Measurements from ENCODE around the gene SPTBN1.

Gene SPTBN1

GRCh38 chr2:54420524-54421172, 35.5 kb upstream of the SPTBN1 start:
- no peaks in the 10 kb centered on the region for H3K27me3 ChIP-seq (ENCODE audit: control insufficient read depth in 2 of 2, insufficient read depth in 2 of 2, low read length in 2 of 2)
- no peaks in the 10 kb centered on the region for H3K9me3 ChIP-seq (ENCODE audit: control insufficient read depth in 2 of 2, low read length in 2 of 2)
- H3K4me1 ChIP-seq (ENCODE audit: control insufficient read depth in 2 of 2, insufficient read depth in 2 of 2, low read length in 2 of 2): no peaks in the 10 kb centered on the region
- no peak overlapping the region for H3K27ac ChIP-seq (ENCODE audit: low read depth in 2 of 2, low read length in 2 of 2)
- no peaks in the 10 kb centered on the region for H3K36me3 ChIP-seq (ENCODE audit: control insufficient read depth in 2 of 2, insufficient read depth in 2 of 2, low read length in 2 of 2)
- H3K4me3 ChIP-seq (ENCODE audit: low read length in 2 of 2): no peak overlapping the region
- no peak overlapping the region for H3K9ac ChIP-seq (ENCODE audit: low read depth in 1 of 2, low read length in 2 of 2)

- no peaks in the 10 kb centered on the region for H3K9me3 ChIP-seq (ENCODE audit: control insufficient read depth in 2 of 2, low read length in 2 of 2)
- H3K4me1 ChIP-seq (ENCODE audit: control insufficient read depth in 2 of 2, insufficient read depth in 2 of 2, low read length in 2 of 2): no peaks in the 10 kb centered on the region
- no peak overlapping the region for H3K27ac ChIP-seq (ENCODE audit: low read depth in 2 of 2, low read length in 2 of 2)
Observed at GRCh38 chr2:54422072-54422581, 34.0 kb upstream of the SPTBN1 start.

DNA sequence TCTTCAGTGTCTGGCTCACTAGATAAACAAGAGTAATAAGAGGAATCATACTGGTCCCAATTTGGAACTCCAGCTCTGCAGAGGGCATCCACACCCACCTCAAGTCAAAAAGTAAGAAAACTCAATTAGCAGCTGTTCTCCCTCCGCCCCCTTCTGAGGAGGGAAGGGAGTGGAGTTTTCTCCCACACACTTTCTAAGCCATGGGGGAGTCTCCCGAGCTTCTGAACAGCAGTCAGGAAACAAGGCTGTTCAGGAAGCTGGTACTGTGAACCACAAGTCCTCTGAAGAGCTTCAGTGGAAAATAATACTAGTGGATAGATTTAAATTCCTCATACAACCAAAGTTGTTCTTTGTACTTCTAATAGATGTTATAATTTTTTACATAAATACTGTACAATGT, 32.9 kb upstream of the SPTBN1 start:
- H3K4me3 ChIP-seq (ENCODE audit: low read length in 2 of 2): no peak overlapping the region
- H3K9me3 ChIP-seq (ENCODE audit: control insufficient read depth in 2 of 2, low read length in 2 of 2): no peaks in the 10 kb centered on the region
- no peaks in the 10 kb centered on the region for H3K4me1 ChIP-seq (ENCODE audit: control insufficient read depth in 2 of 2, insufficient read depth in 2 of 2, low read length in 2 of 2)
- no peak overlapping the region for H3K27ac ChIP-seq (ENCODE audit: low read depth in 2 of 2, low read length in 2 of 2)
- no peaks in the 10 kb centered on the region for H3K27me3 ChIP-seq (ENCODE audit: control insufficient read depth in 2 of 2, insufficient read depth in 2 of 2, low read length in 2 of 2)
- no peak overlapping the region for H3K9ac ChIP-seq (ENCODE audit: low read depth in 1 of 2, low read length in 2 of 2)
- H3K36me3 ChIP-seq (ENCODE audit: control insufficient read depth in 2 of 2, insufficient read depth in 2 of 2, low read length in 2 of 2): no peaks in the 10 kb centered on the region

More at GRCh38 chr2:54422072-54422581, 34.0 kb upstream of the SPTBN1 start:
- Histone ChIP-seq H3K27me3 (ENCODE audit: control insufficient read depth in 2 of 2, insufficient read depth in 2 of 2, low read length in 2 of 2) (no peaks in the 10 kb centered on the region), H3K36me3 (ENCODE audit: control insufficient read depth in 2 of 2, insufficient read depth in 2 of 2, low read length in 2 of 2) (no peaks in the 10 kb centered on the region), H3K4me3 (ENCODE audit: low read length in 2 of 2) (no peak overlapping the region), H3K9ac (ENCODE audit: low read depth in 1 of 2, low read length in 2 of 2) (no peak overlapping the region)

DNA sequence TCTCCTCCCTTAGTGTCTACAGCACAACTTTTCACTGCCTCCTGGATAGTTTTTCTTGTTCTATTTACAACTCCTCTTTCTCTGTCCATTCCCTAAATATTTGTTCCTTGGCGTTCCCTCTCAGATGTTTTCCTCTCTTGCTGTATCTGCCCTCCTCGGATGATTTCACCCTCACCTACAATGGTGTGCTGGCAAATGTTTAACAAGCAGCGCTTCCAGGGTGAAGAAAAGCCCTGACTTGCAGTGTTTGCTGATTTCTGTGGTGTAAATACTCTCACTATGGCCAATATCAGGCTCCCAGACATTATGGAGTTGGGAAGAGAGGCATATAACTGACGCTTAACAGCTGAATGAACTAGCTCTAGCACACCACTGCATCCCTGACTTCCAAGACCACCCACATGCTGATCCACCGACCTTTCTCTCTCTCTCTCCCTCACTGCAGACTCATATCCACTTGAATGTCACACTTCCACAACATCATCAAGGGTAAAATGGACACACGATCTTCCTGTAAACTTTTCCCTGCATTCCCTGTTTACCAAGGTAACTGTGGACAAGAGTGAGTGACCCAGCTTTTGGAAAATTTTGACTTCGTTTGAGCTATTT, 31.5 kb upstream of the SPTBN1 start:
- no peaks in the 10 kb centered on the region for H3K27me3 ChIP-seq (ENCODE audit: control insufficient read depth in 2 of 2, insufficient read depth in 2 of 2, low read length in 2 of 2)
- H3K27ac ChIP-seq (ENCODE audit: low read depth in 2 of 2, low read length in 2 of 2): no peak overlapping the region
- H3K36me3 ChIP-seq (ENCODE audit: control insufficient read depth in 2 of 2, insufficient read depth in 2 of 2, low read length in 2 of 2): no peaks in the 10 kb centered on the region
- no peak overlapping the region for H3K4me3 ChIP-seq (ENCODE audit: low read length in 2 of 2)
- H3K9ac ChIP-seq (ENCODE audit: low read depth in 1 of 2, low read length in 2 of 2): no peak overlapping the region
- no peaks in the 10 kb centered on the region for H3K4me1 ChIP-seq (ENCODE audit: control insufficient read depth in 2 of 2, insufficient read depth in 2 of 2, low read length in 2 of 2)
- no peaks in the 10 kb centered on the region for H3K9me3 ChIP-seq (ENCODE audit: control insufficient read depth in 2 of 2, low read length in 2 of 2)

GRCh38 chr2:54428108-54428831, 27.9 kb upstream of the SPTBN1 start:
- no peak overlapping the region for H3K27ac ChIP-seq (ENCODE audit: low read depth in 2 of 2, low read length in 2 of 2)

DNA sequence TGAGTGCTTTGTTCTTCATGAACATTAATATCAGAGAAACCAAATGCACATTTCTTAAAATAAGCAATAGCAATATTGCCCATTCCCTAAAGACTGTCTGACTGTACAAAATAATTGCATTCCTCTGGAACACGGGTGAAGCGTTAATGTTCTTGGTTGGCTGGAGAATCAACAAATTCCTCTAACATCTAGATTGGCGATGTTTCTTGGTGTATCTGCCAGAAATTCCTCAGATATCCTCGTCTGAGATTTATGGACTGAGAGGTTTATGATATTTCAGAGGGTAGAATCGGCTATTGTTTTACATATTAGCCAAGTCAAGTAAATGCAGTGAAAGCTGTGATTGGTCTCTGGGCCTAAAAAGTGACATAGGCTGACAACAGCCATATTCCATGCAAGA, 27.1 kb upstream of the SPTBN1 start:
- H3K9ac ChIP-seq (ENCODE audit: low read depth in 1 of 2, low read length in 2 of 2): no peak overlapping the region
- H3K9me3 ChIP-seq (ENCODE audit: control insufficient read depth in 2 of 2, low read length in 2 of 2): no peaks in the 10 kb centered on the region
- no peaks in the 10 kb centered on the region for H3K27me3 ChIP-seq (ENCODE audit: control insufficient read depth in 2 of 2, insufficient read depth in 2 of 2, low read length in 2 of 2)
- no peak overlapping the region for H3K4me3 ChIP-seq (ENCODE audit: low read length in 2 of 2)
- no peaks in the 10 kb centered on the region for H3K36me3 ChIP-seq (ENCODE audit: control insufficient read depth in 2 of 2, insufficient read depth in 2 of 2, low read length in 2 of 2)
- no peak overlapping the region for H3K27ac ChIP-seq (ENCODE audit: low read depth in 2 of 2, low read length in 2 of 2)
- H3K4me1 ChIP-seq (ENCODE audit: control insufficient read depth in 2 of 2, insufficient read depth in 2 of 2, low read length in 2 of 2): peaks cover 7 to 8% of the 10 kb centered on the region in 2 donors

More at GRCh38 chr2:54428108-54428831, 27.9 kb upstream of the SPTBN1 start:
- H3K27me3 ChIP-seq (ENCODE audit: control insufficient read depth in 2 of 2, insufficient read depth in 2 of 2, low read length in 2 of 2): no peaks in the 10 kb centered on the region
- H3K36me3 ChIP-seq (ENCODE audit: control insufficient read depth in 2 of 2, insufficient read depth in 2 of 2, low read length in 2 of 2): no peaks in the 10 kb centered on the region
- H3K9me3 ChIP-seq (ENCODE audit: control insufficient read depth in 2 of 2, low read length in 2 of 2): no peaks in the 10 kb centered on the region
- no peak overlapping the region for H3K9ac ChIP-seq (ENCODE audit: low read depth in 1 of 2, low read length in 2 of 2)
- H3K4me1 ChIP-seq (ENCODE audit: control insufficient read depth in 2 of 2, insufficient read depth in 2 of 2, low read length in 2 of 2): peaks cover 7 to 8% of the 10 kb centered on the region in 2 donors
- H3K4me3 ChIP-seq (ENCODE audit: low read length in 2 of 2): no peak overlapping the region

GRCh38 chr2:54429811-54430551, 26.1 kb upstream of the SPTBN1 start:
- Histone ChIP-seq H3K4me1 (ENCODE audit: control insufficient read depth in 2 of 2, insufficient read depth in 2 of 2, low read length in 2 of 2) (peaks cover 7 to 8% of the 10 kb centered on the region in 2 donors), H3K4me3 (ENCODE audit: low read length in 2 of 2) (no peak overlapping the region), H3K9me3 (ENCODE audit: control insufficient read depth in 2 of 2, low read length in 2 of 2) (no peaks in the 10 kb centered on the region), H3K9ac (ENCODE audit: low read depth in 1 of 2, low read length in 2 of 2) (no peak overlapping the region), H3K27ac (ENCODE audit: low read depth in 2 of 2, low read length in 2 of 2) (peak overlapping the region in 1 of 2 donors; percentile 43), H3K27me3 (ENCODE audit: control insufficient read depth in 2 of 2, insufficient read depth in 2 of 2, low read length in 2 of 2) (no peaks in the 10 kb centered on the region), H3K36me3 (ENCODE audit: control insufficient read depth in 2 of 2, insufficient read depth in 2 of 2, low read length in 2 of 2) (no peaks in the 10 kb centered on the region)

GRCh38 chr2:54430649-54431048, 25.5 kb upstream of the SPTBN1 start:
- no peaks in the 10 kb centered on the region for H3K27me3 ChIP-seq (ENCODE audit: control insufficient read depth in 2 of 2, insufficient read depth in 2 of 2, low read length in 2 of 2)
- H3K4me1 ChIP-seq (ENCODE audit: control insufficient read depth in 2 of 2, insufficient read depth in 2 of 2, low read length in 2 of 2): peaks cover 7 to 8% of the 10 kb centered on the region in 2 donors
- peak overlapping the region; percentile 18 to 52 for H3K27ac ChIP-seq (ENCODE audit: low read depth in 2 of 2, low read length in 2 of 2)
- H3K36me3 ChIP-seq (ENCODE audit: control insufficient read depth in 2 of 2, insufficient read depth in 2 of 2, low read length in 2 of 2): no peaks in the 10 kb centered on the region
- H3K9me3 ChIP-seq (ENCODE audit: control insufficient read depth in 2 of 2, low read length in 2 of 2): no peaks in the 10 kb centered on the region
- H3K4me3 ChIP-seq (ENCODE audit: low read length in 2 of 2): no peak overlapping the region
- H3K9ac ChIP-seq (ENCODE audit: low read depth in 1 of 2, low read length in 2 of 2): no peak overlapping the region

- Histone ChIP-seq H3K27ac (ENCODE audit: low read depth in 2 of 2, low read length in 2 of 2) (no peak overlapping the region), H3K27me3 (ENCODE audit: control insufficient read depth in 2 of 2, insufficient read depth in 2 of 2, low read length in 2 of 2) (no peaks in the 10 kb centered on the region), H3K9ac (ENCODE audit: low read depth in 1 of 2, low read length in 2 of 2) (no peak overlapping the region), H3K36me3 (ENCODE audit: control insufficient read depth in 2 of 2, insufficient read depth in 2 of 2, low read length in 2 of 2) (no peaks in the 10 kb centered on the region), H3K4me1 (ENCODE audit: control insufficient read depth in 2 of 2, insufficient read depth in 2 of 2, low read length in 2 of 2) (peaks cover 7 to 8% of the 10 kb centered on the region in 2 donors), H3K4me3 (ENCODE audit: low read length in 2 of 2) (no peak overlapping the region), H3K9me3 (ENCODE audit: control insufficient read depth in 2 of 2, low read length in 2 of 2) (no peaks in the 10 kb centered on the region)
Observed at GRCh38 chr2:54432251-54433015, 23.7 kb upstream of the SPTBN1 start.

Measured in mucosa of rectum (tissue), 2 donors.